Karpas-422 (cell line): ENCODE data around the gene HDLBP. TPM values are rescaled to one million over a fixed set of nuclear protein-coding genes. Genes with fewer than 3 reads are reported as not detected.

ENCODE experiments used
- DNase-seq: peaks from one replicate; pipeline ENCODE4 v3.0.0-alpha.2; 2015
- H2AFZ ChIP-seq: fragments of 200-600 bp; sonication (generic); 2 replicates; pipeline ENCODE4 v1.6.1; 2014; ENCODE audit warnings: antibody characterized with exemption, low read length, mixed read lengths
- H3K27ac ChIP-seq: fragments of 200-600 bp; sonication (generic); 2 replicates; pipeline ENCODE4 v1.5.1; 2014; ENCODE audit warnings: mild to moderate bottlenecking, low read length, moderate library complexity
- H3K27me3 ChIP-seq: fragments of 200-600 bp; sonication (generic); 2 replicates; pipeline ENCODE4 v1.6.1; 2014; ENCODE audit warnings: low read length, mixed read lengths
- H3K36me3 ChIP-seq: fragments of 200-600 bp; sonication (generic); 2 replicates; pipeline ENCODE4 v1.6.1; 2014; ENCODE audit warnings: low read length, mixed read lengths; ENCODE audit not compliant: insufficient read depth
- H3K4me1 ChIP-seq: fragments of 200-600 bp; sonication (generic); 2 replicates; pipeline ENCODE4 v1.6.1; 2014; ENCODE audit warnings: mild to moderate bottlenecking, low read length, mixed read lengths
- H3K4me2 ChIP-seq: fragments of 200-600 bp; sonication (generic); 2 replicates; pipeline ENCODE4 v1.6.1; 2014; ENCODE audit warnings: low read length, low read depth, mild to moderate bottlenecking; ENCODE audit not compliant: poor library complexity, severe bottlenecking
- H3K4me3 ChIP-seq: fragments of 200-600 bp; sonication (generic); 2 replicates; pipeline ENCODE4 v1.5.1; 2014; ENCODE audit warnings: mild to moderate bottlenecking, antibody characterized with exemption, low read length, mixed read lengths
- H3K79me2 ChIP-seq: fragments of 200-600 bp; sonication (generic); 2 replicates; pipeline ENCODE4 v1.6.1; 2014; ENCODE audit warnings: mild to moderate bottlenecking, low read length, mixed read lengths
- H3K9ac ChIP-seq: fragments of 200-600 bp; sonication (generic); 2 replicates; pipeline ENCODE4 v1.6.0; 2014; ENCODE audit warnings: low read length
- H3K9me2 ChIP-seq: fragments of 200-600 bp; sonication (generic), shearing (Covaris generic); replicated peaks from 2 replicates; pipeline ENCODE4 v1.6.0; 2014; ENCODE audit warnings: mild to moderate bottlenecking, low read length, moderate library complexity; ENCODE audit not compliant: insufficient read depth
- H3K9me3 ChIP-seq: fragments of 300-700, 200-600 bp; sonication (generic); 2 replicates; pipeline ENCODE4 v1.6.1; 2014; ENCODE audit warnings: low read length, mixed read lengths
- H4K20me1 ChIP-seq: fragments of 200-600 bp; sonication (generic); 2 replicates; pipeline ENCODE4 v1.6.1; 2014; ENCODE audit warnings: mild to moderate bottlenecking, antibody characterized with exemption, low read length, low read depth; ENCODE audit not compliant: insufficient read depth
- total RNA-seq: library from RNA; depleted of rRNA; stranded (reverse); fragments of >200 nt; shearing (Covaris generic); gene quantifications from 2 replicates; pipeline ENCODE4 v1.2.3, GENCODE V29; 2014; ENCODE audit warnings: low replicate concordance; rRNA removed

HDLBP gene, protein sequence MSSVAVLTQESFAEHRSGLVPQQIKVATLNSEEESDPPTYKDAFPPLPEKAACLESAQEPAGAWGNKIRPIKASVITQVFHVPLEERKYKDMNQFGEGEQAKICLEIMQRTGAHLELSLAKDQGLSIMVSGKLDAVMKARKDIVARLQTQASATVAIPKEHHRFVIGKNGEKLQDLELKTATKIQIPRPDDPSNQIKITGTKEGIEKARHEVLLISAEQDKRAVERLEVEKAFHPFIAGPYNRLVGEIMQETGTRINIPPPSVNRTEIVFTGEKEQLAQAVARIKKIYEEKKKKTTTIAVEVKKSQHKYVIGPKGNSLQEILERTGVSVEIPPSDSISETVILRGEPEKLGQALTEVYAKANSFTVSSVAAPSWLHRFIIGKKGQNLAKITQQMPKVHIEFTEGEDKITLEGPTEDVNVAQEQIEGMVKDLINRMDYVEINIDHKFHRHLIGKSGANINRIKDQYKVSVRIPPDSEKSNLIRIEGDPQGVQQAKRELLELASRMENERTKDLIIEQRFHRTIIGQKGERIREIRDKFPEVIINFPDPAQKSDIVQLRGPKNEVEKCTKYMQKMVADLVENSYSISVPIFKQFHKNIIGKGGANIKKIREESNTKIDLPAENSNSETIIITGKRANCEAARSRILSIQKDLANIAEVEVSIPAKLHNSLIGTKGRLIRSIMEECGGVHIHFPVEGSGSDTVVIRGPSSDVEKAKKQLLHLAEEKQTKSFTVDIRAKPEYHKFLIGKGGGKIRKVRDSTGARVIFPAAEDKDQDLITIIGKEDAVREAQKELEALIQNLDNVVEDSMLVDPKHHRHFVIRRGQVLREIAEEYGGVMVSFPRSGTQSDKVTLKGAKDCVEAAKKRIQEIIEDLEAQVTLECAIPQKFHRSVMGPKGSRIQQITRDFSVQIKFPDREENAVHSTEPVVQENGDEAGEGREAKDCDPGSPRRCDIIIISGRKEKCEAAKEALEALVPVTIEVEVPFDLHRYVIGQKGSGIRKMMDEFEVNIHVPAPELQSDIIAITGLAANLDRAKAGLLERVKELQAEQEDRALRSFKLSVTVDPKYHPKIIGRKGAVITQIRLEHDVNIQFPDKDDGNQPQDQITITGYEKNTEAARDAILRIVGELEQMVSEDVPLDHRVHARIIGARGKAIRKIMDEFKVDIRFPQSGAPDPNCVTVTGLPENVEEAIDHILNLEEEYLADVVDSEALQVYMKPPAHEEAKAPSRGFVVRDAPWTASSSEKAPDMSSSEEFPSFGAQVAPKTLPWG (N-terminal part only)
- total RNA-seq, result 141 and 167 TPM in 2 replicates

GRCh38 chr2:241315093-241315878 is at the start of gene HDLBP:
HDLBP (minus strand) TSS chr2:241315672; CDS start chr2:241266869, 48,803 bp downstream.
- H3K9me3 ChIP-seq, result no peaks in the 10 kb centered on the region
- no peaks in the 10 kb centered on the region for H3K27me3 ChIP-seq
- peak within 1 kb of the TSS; percentile 99 for H3K9ac ChIP-seq
- peak within 1 kb of the TSS; percentile 22; the same call in 1 of the 2 replicates for H2AFZ ChIP-seq
- H3K4me2 ChIP-seq, result peak within 1 kb of the TSS; percentile 97
- peak within 1 kb of the TSS; percentile 95 for H3K27ac ChIP-seq
- peak; percentile 100 for DNase-seq
- H3K4me1 ChIP-seq, result peaks cover 72% of the 10 kb centered on the region
- H4K20me1 ChIP-seq, result peaks cover 47% of the 10 kb centered on the region
- H3K36me3 ChIP-seq, result peaks cover 11% of the 10 kb centered on the region
- peak within 1 kb of the TSS; percentile 92 for H3K4me3 ChIP-seq
- no peaks in the 10 kb centered on the region for H3K9me2 ChIP-seq
- peaks cover 91% of the 10 kb centered on the region for H3K79me2 ChIP-seq

GRCh38 chr2:241364781-241365180 is 49.3 kb upstream of the HDLBP start:
- no peaks in the 10 kb centered on the region for H3K9me2 ChIP-seq
- H3K4me1 ChIP-seq, result peaks cover 54% of the 10 kb centered on the region
- no peaks in the 10 kb centered on the region for H3K27me3 ChIP-seq
- no peak overlapping the region for H3K4me2 ChIP-seq
- no peak overlapping the region for H3K27ac ChIP-seq
- no peaks in the 10 kb centered on the region for H3K36me3 ChIP-seq
- peaks cover 59% of the 10 kb centered on the region for H3K79me2 ChIP-seq
- no peak overlapping the region for H3K9ac ChIP-seq
- no peaks in the 10 kb centered on the region for H3K9me3 ChIP-seq
- peak; percentile 38 for DNase-seq
- no peak overlapping the region for H2AFZ ChIP-seq
- H3K4me3 ChIP-seq, result no peak overlapping the region
- H4K20me1 ChIP-seq, result peaks cover 46% of the 10 kb centered on the region

- Histone ChIP-seq H3K27me3 (no peaks in the 10 kb centered on the region), H3K27ac (no peak overlapping the region), H3K4me2 (no peak overlapping the region), H4K20me1 (peaks cover 58% of the 10 kb centered on the region), H3K4me1 (peaks cover 45% of the 10 kb centered on the region), H3K36me3 (no peaks in the 10 kb centered on the region), H3K4me3 (no peak overlapping the region), H3K9ac (no peak overlapping the region), H2AFZ (no peak overlapping the region), H3K9me2 (no peaks in the 10 kb centered on the region), H3K9me3 (no peaks in the 10 kb centered on the region), H3K79me2 (peaks cover 64% of the 10 kb centered on the region)
- DNase-seq, result no peak
Measured at GRCh38 chr2:241363426-241363825, 48.0 kb upstream of the HDLBP start.

GRCh38 chr2:241359481-241360045 is 44.1 kb upstream of the HDLBP start:
- peaks cover 59% of the 10 kb centered on the region for H3K79me2 ChIP-seq
- no peak overlapping the region for H3K9ac ChIP-seq

DNA sequence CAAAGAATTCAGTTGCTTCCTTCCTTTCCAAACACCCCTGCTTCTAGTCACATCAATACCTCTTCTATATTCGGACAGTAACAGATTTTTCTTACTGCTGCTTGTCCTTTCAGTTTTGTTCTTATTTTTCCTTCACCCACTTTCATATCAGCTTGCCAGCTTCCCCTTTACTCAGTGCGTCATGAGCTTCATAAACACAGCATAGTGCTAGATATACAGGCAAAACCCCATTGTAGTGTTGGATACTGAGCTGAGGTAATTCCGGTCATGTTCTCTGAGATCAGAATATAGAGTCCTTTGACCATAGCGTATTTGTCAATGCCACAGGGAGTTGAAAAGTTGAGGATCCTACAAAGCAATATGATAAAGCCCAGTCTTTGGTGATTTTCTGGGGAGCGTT is 43.0 kb upstream of the HDLBP start:
- H4K20me1 ChIP-seq, result peaks cover 48% of the 10 kb centered on the region
- no peak overlapping the region for H2AFZ ChIP-seq
- peak overlapping the region; percentile 16; the same call in 1 of the 2 replicates for H3K9ac ChIP-seq
- H3K4me2 ChIP-seq, result peak overlapping the region; percentile 71
- H3K4me3 ChIP-seq, result no peak overlapping the region
- peaks cover 30% of the 10 kb centered on the region for H3K4me1 ChIP-seq
- peaks cover 12% of the 10 kb centered on the region for H3K36me3 ChIP-seq
- no peak overlapping the region for H3K27ac ChIP-seq
- no peaks in the 10 kb centered on the region for H3K9me2 ChIP-seq
- H3K79me2 ChIP-seq, result peaks cover 55% of the 10 kb centered on the region
- no peaks in the 10 kb centered on the region for H3K9me3 ChIP-seq
- no peaks in the 10 kb centered on the region for H3K27me3 ChIP-seq
- no peak for DNase-seq

More at GRCh38 chr2:241359481-241360045, 44.1 kb upstream of the HDLBP start:
- Histone ChIP-seq H2AFZ (no peak overlapping the region), H3K27me3 (no peaks in the 10 kb centered on the region), H3K4me2 (no peak overlapping the region), H3K27ac (no peak overlapping the region), H3K36me3 (peaks cover 4% of the 10 kb centered on the region; the same call in 1 of the 2 replicates), H3K4me1 (peaks cover 37% of the 10 kb centered on the region), H3K9me3 (no peaks in the 10 kb centered on the region), H3K4me3 (no peak overlapping the region), H3K9me2 (no peaks in the 10 kb centered on the region), H4K20me1 (peaks cover 55% of the 10 kb centered on the region)
- peak; percentile 38 for DNase-seq

GRCh38 chr2:241357531-241357930 is 42.1 kb upstream of the HDLBP start:
- H3K79me2 ChIP-seq, result peaks cover 47% of the 10 kb centered on the region
- no peaks in the 10 kb centered on the region for H3K27me3 ChIP-seq
- peak overlapping the region; percentile 92 for H3K9ac ChIP-seq
- H3K4me3 ChIP-seq, result peak overlapping the region; percentile 94
- peaks cover 14% of the 10 kb centered on the region for H3K36me3 ChIP-seq
- no peaks in the 10 kb centered on the region for H3K9me3 ChIP-seq
- H2AFZ ChIP-seq, result no peak overlapping the region
- no peak overlapping the region for H3K27ac ChIP-seq
- peaks cover 45% of the 10 kb centered on the region for H4K20me1 ChIP-seq
- H3K4me2 ChIP-seq, result peak overlapping the region; percentile 71
- DNase-seq, result no peak
- H3K9me2 ChIP-seq, result no peaks in the 10 kb centered on the region
- peaks cover 37% of the 10 kb centered on the region for H3K4me1 ChIP-seq

DNA sequence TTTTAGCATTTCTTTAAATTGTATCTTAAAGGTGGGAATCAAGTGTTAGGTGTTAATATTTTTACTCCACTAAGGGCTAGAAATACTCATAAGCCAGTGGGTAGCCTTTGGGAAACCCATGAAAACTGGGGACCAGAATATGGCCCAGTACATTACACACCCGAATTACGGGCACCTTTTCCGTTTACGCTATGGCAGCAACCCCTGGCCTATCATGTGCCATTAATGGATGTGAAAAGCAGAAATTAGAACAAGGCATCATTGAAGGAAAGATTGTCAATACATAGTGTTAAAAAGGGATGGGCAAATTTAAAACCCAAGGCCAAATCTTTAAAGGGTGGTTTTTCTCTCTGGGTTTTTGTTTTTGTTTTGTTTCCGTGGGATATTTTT is 41.4 kb upstream of the HDLBP start:
- DNase-seq, result peak; percentile 69
- Histone ChIP-seq H3K4me1 (peaks cover 43% of the 10 kb centered on the region), H4K20me1 (peaks cover 45% of the 10 kb centered on the region), H3K36me3 (peaks cover 19% of the 10 kb centered on the region), H3K9me3 (no peaks in the 10 kb centered on the region), H3K27ac (no peak overlapping the region), H3K27me3 (no peaks in the 10 kb centered on the region), H3K4me3 (peak overlapping the region; percentile 94), H3K79me2 (peaks cover 47% of the 10 kb centered on the region), H3K4me2 (peak overlapping the region; percentile 71), H2AFZ (no peak overlapping the region), H3K9ac (peak overlapping the region; percentile 92), H3K9me2 (no peaks in the 10 kb centered on the region)
